Retina (tissue), 1 donor: Measurements from ENCODE around the gene SMNDC1.
A peak's percentile ranks its signal among the peaks of the same experiment; 100 is the strongest.
"Not testable (repeated sequence)": the region's sequence is repeated elsewhere in the genome, so short reads cannot be mapped to it uniquely, and the experiment has no call there.

Experiments used
- DNase-seq: peaks from one replicate; pipeline ENCODE4 v3.0.0-alpha.2; 2016

Gene SMNDC1

DNA sequence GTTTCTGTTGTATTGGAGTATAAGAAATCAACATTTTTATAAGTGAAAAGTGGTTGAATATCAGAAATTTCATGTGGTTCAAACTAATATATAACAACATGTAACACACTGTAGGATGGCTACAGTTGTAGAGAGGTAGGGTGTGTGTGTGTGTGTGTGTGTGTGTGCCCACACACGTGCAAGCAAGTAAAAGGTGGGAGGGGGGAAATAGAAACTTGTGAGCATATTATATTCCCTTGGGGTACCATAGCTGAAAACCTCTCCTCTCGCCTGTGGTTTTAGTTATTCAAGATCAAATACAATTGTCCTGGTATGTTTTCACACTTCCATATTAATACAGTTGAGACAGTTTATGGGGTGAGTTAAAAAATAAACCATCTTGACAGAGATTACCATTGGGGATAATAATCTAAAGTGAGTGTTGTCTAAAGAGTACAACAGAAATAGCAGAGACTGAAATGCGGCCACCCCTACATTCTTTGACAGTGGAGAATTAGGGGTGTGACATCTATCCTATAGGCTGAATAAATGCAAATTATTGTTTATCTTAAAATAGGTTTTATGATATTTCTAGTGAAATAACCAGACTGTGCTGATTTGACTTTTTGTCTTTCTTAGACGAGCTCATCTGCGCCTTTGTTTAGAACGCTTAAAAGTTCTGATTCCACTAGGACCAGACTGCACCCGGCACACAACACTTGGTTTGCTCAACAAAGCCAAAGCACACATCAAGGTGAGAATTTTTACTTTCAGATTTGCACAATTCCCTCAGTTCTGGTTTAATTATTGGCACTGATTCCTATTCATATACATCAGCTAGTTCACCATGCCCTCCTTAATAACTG is 25.9 kb downstream of the SMNDC1 start:
- no peak for DNase-seq

DNA sequence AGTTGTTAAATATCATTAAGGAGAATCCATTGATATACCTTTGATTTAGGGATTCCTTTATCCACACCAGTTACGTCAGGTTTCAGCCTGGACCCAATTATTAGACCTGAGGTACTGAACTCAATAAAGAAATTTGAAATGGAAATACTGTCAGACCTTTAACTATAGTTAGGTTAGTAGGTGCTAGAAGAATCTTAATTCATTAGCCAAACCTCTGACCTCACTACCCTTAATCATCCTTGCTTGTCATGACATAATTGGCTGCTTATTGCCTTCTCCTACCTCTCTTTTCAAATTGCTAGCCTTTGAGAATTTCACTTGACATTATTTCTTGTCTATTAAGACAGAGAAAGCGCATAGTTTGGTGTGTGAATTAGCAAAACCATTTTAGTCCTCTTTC is 27.1 kb downstream of the SMNDC1 start:
- no peak for DNase-seq

- DNase-seq, result no peak
Observed at GRCh38 chr10:110276603-110277002, 28.1 kb downstream of the SMNDC1 start.

DNA sequence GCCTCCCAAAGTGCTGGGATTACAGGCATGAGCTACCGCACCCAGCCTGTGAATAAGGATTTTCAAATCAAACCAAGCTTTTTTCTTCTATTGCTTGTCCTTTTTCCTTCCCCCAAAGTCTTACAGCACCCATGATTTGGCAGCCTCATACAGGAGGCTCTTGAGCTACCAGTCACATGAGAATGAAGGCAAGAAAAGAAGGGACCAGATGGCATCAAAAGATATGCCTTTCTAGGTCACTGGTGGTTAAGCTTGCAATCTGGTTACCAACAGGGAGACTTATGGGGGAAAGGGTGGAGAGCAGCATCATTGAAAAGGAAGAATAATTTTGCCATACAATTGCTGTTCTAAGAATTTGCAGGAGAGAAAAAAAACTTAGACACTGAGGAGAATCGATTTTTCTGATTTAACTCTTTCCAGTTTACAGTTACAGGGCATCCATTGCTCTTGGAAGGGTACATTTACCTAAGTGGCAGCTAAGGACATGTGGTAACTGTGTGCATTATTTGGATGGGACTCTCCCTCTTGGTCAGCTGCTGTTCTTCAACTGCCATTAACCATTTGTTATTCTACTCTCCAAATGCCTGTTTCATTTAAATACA is 29.5 kb downstream of the SMNDC1 start:
- DNase-seq, result peak; percentile 38

- no peak for DNase-seq
Observed at GRCh38 chr10:110274647-110275046, 30.1 kb downstream of the SMNDC1 start.

DNA sequence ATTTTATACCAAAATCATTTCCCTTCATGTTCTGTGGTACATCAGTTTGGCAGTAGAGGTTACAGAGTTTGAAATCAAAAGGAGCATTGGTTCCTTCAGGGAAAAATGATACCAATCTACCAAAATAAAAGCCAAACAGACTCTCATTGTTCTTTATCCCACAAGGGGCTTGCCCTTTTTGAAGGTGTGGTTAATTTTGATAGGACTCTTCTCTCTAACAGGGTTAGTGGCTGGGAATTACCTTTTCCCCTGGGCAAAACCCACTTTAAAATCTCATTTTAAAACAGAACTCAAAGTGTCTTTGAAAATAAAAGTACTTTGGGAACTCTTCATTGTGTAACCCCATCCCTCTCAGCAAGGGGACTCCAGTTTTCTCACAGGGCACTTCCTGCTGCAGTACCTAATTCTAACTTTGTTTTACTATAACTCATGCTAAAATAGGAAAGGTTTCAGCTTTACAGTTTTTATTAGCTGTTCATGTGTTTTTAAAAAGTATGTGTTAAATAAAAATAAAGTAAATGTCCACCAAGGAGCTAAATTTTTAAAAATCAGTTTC is 30.6 kb downstream of the SMNDC1 start:
- DNase-seq, result no peak

- no peak for DNase-seq
Observed at GRCh38 chr10:110273474-110273873, 31.2 kb downstream of the SMNDC1 start.

DNA sequence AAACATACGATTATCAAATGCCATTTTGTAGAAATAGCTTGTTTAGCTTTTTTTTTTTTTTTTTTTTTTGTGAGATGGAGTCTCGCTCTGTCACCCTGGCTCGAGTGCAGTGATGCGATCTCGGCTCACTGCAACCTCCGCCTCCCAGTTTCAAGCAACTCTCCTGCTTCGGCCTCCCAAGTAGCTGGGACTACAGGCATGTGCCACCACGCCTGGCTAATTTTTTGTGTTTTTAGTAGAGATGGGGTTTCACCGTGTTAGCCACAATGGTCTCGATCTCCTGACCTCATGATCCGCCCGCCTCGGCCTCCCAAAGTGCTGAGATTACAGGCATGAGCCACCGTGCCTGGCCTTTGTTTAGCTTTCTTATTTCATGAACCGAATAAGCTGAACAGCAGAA is 31.7 kb downstream of the SMNDC1 start:
- DNase-seq, result not testable (repeated sequence)

- DNase-seq, result no peak
Observed at GRCh38 chr10:110269374-110270318, 35.1 kb downstream of the SMNDC1 start.

DNA sequence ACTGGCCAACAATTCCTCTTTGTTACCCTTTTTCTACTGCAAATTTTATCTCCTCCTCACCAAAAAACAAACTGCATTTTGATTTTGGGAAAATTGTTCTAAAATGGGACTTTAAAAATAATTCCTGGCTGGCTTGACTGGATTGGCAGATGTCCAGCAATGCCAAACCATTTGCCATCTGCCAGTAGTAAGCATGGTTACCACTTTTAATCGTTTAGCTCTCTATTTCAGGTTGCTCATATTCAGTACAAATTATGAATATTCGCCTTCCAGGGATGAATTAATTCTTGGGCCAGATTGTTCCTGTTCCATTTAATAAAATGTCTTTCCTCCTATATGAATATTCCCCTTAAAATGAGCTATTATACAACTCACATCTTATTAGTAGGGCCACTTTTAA is 35.7 kb downstream of the SMNDC1 start:
- DNase-seq, result no peak

DNA sequence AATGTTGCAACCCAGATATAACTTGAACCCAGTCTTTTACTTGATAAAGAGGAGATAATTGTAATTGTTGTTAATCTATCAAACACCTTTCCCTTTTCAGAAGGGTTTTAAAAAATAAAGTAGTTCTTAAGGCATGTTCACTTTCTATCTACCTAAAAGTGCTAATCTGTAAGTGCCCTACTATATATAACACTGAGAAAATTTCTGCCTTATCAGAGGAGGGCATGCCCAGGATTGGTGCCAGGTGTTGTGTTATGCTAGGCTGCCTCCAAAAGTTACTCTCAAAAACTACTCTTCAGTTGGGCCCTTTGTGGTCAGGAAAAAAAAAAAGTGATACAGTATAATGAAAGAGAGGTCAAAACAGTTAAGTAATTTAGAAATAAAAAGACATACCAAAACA is 36.3 kb downstream of the SMNDC1 start:
- no peak for DNase-seq

DNA sequence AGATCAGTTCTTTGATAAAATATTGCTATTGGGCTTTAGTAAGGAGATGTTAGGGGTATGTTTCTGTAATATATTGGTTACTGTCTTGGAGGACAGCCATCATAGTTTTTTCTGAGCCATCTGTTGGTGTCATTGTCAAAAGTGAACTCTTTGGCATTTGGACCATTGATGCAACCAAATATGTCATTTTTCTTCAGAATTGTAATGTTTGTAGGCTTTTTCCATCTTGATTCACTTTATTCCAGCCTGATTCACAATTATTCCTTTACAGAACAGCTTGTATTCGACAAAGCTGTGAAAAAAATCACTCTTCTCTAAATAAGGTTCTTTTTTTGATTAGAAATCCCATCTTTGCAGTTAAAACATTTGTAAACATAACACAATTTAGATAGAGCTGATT is 37.4 kb downstream of the SMNDC1 start:
- DNase-seq, result no peak

DNA sequence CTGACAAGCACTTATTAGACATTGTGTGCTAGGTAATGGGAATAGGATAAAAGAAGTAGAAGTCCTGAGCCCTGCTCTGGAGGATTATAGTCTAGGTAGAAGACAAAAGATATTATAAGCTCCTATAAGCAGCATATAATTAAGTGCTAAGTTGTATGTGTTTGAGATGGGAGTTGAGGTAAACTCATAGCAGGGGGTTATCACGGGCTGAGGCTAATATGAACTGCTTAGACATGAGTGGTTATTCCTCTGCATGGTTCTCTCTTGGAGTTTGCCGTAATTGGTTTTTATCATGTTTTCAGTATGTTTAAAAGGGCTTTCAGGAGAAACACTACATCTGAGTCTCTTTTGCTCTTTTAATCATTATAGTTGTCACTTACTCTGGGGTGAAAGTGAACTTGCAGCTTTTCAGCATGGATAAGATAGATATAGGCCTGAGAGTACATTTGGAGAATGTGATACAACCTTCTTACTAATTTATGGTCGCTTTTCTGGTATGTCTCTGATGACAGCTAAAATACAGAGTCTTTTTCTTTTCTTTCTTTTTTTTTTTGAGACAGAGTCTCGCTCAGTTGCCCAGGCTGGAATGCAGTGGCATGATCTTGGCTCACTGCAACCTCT is 39.0 kb downstream of the SMNDC1 start:
- DNase-seq, result no peak

GRCh38 chr10:110263164-110263563 is 41.6 kb downstream of the SMNDC1 start:
- DNase-seq, result no peak

DNA sequence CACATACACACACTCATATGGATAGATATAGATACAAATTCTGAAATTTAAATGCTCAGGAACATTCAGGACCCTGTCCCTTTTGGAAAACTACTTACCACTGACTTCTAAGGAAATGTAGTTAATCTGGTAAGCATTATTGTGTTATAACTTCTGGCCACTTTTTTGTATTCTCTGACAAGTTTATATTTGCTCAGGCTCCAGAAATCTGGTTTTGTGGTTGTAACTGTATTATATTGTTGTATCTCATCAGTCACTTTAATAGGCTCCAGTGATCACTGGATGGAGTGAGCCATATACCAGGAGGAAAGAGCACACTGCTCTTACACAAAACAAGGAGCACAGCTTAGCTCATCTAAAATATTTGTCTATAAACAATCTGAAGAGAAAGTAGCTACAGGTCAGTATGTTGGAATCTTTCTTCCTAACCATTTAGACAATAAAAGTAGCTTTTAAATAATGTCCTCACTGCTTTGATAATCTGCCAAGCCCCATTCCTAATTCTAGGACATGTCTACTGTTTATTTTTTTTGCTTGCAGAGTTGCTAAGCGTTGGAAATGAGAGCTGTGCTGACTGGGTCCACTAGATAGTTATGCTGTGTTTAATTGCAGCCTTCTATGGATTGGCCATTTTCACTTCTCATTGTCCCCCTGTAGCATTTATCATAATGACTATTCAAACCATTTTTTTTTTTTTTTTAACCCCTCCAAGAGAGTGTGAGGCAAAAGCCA is 43.8 kb downstream of the SMNDC1 start:
- no peak for DNase-seq

GRCh38 chr10:110259317-110259716 is 45.4 kb downstream of the SMNDC1 start:
- no peak for DNase-seq

- DNase-seq, result no peak
Observed at GRCh38 chr10:110258542-110258941, 46.2 kb downstream of the SMNDC1 start.

DNA sequence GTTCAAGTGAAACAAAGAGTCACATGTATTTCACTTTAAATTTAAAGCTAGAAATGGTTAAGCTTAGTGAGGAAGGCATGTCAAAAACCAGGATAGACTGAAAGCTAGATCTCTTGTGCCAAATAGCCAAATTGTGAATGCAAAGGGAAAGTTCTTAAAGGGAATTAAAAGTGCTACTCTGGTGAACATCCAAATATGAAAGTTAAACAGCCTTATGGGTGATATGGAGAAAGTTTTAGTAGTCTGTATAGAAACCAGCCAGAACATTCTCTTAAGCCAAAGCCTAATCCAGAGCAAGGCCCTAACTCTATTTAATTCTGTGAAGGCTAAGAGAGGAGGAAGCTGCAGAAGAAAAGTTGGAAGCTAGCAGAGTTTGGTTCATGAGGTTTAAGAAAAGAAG is 50.3 kb downstream of the SMNDC1 start:
- DNase-seq, result no peak

GRCh38 chr10:110252151-110252550 is 52.6 kb downstream of the SMNDC1 start:
- no peak for DNase-seq

GRCh38 chr10:110251392-110251791 is 53.3 kb downstream of the SMNDC1 start:
- DNase-seq, result not testable (repeated sequence)

DNA sequence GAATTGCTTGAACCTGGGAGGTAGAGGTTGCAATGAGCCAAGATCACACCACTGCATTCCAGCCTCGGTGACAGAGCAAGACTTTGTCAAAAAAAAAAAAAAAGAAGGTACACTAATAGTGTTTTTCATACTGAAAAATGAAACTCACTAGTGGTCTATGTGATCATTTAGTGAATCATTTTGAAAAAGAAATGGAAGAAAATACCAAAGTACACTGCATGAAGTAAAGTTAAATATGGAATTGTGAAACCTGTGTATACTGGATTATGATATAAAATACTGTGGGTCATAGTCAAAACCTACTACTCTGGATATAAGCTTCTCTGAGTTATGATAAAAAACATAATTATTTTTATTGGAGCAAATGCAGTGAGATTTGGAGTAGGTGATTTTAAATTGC is 55.2 kb downstream of the SMNDC1 start:
- not testable (repeated sequence) for DNase-seq

DNA sequence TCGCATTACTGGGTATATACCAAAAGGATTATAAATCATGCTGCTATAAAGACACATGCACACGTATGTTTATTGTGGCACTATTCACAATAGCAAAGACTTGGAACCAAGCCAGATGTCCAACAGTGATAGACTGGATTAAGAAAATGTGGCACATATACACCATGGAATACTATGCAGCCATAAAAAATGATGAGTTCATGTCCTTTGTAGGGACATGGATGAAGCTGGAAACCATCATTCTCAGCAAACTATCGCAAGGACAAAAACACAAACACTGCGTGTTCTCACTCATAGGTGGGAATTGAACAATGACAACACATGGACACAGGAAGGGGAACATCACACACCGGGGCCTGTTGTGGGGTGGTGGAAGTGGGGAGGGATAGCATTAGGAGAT is 56.9 kb downstream of the SMNDC1 start:
- DNase-seq, result not testable (repeated sequence)
